AG08396 (cell line): ENCODE results near the gene N4BP3.

Experiments
- DNase-seq: peaks from one replicate; pipeline ENCODE4 v3.0.0; 2012; ENCODE audit warnings: low spot score, mixed read lengths

N4BP3 gene

GRCh38 chr5:178104492-178104891 lies 8.8 kb upstream of the N4BP3 start:
- DNase-seq: no peak

- DNase-seq: no peak
Observed at GRCh38 chr5:178106086-178106485, 7.2 kb upstream of the N4BP3 start.

GRCh38 chr5:178106556-178107239 lies 6.6 kb upstream of the N4BP3 start:
- DNase-seq: peak; percentile 3

GRCh38 chr5:178107756-178108310 lies 5.5 kb upstream of the N4BP3 start:
- peak; percentile 24 for DNase-seq

GRCh38 chr5:178108446-178108845 lies 4.9 kb upstream of the N4BP3 start:
- DNase-seq: no peak

- no peak for DNase-seq
Observed at GRCh38 chr5:178108966-178109365, 4.4 kb upstream of the N4BP3 start.

GRCh38 chr5:178110511-178110910 lies 2.8 kb upstream of the N4BP3 start:
- no peak for DNase-seq

GRCh38 chr5:178111925-178112324 lies 1.4 kb upstream of the N4BP3 start:
- DNase-seq: peak; percentile 61

GRCh38 chr5:178112545-178112944 lies 787 bp upstream of the N4BP3 start:
- DNase-seq: no peak

GRCh38 chr5:178113841-178114324 lies 551 bp downstream of the N4BP3 start:
- DNase-seq: no peak

GRCh38 chr5:178114325-178115135 lies 1.2 kb downstream of the N4BP3 start:
- no peak for DNase-seq

GRCh38 chr5:178115136-178115813 lies 1.9 kb downstream of the N4BP3 start:
- DNase-seq: no peak

- DNase-seq: peak; percentile 7
Observed at GRCh38 chr5:178115814-178116142, 2.4 kb downstream of the N4BP3 start.

GRCh38 chr5:178116143-178116885 lies 3.0 kb downstream of the N4BP3 start:
- peak; percentile 10 for DNase-seq

GRCh38 chr5:178117923-178118701 lies 4.8 kb downstream of the N4BP3 start:
- DNase-seq: peak; percentile 4

GRCh38 chr5:178119915-178120606 lies 6.7 kb downstream of the N4BP3 start:
- DNase-seq: peak; percentile 9

- DNase-seq: peak; percentile 86
Observed at GRCh38 chr5:178120607-178121357, 7.5 kb downstream of the N4BP3 start.

GRCh38 chr5:178121391-178122276 lies 8.3 kb downstream of the N4BP3 start:
- no peak for DNase-seq

- peak; percentile 13 for DNase-seq
Observed at GRCh38 chr5:178122346-178122745, 9.0 kb downstream of the N4BP3 start.
